ENCODE data around the gene TMEM198.

Gene TMEM198

GRCh38 chr2:219572237-219573001 lies 28.6 kb downstream of the TMEM198 start, which contains the start of gene INHA:
INHA (plus strand) TSS chr2:219572310; CDS start chr2:219572375, 65 bp downstream.
- Histone ChIP-seq H3K27me3 (ENCODE audit: insufficient read depth, poor library complexity, severe bottlenecking) (no peaks in the 10 kb centered on the region), H3K27ac (ENCODE audit: poor library complexity, severe bottlenecking) (peak within 1 kb of the TSS; percentile 64), H3K36me3 (ENCODE audit: low read depth) (no peaks in the 10 kb centered on the region), H3K4me3 (ENCODE audit: severe bottlenecking) (peak within 1 kb of the TSS; percentile 83), H3K4me1 (ENCODE audit: insufficient read depth, poor library complexity, severe bottlenecking) (peaks cover 13% of the 10 kb centered on the region), H3K9me3 (ENCODE audit: severe bottlenecking) (no peaks in the 10 kb centered on the region)
- no peak for TF ChIP-seq CTCF (IDR thresholded peaks at IDR 0.05; ENCODE audit: poor library complexity, severe bottlenecking)
- DNase-seq (ENCODE audit: low spot score) (no peak), ATAC-seq (ENCODE audit: low read depth) (no peak)

- Histone ChIP-seq H3K4me3 (ENCODE audit: severe bottlenecking) (no peak overlapping the region), H3K27ac (ENCODE audit: poor library complexity, severe bottlenecking) (no peak overlapping the region), H3K4me1 (ENCODE audit: insufficient read depth, poor library complexity, severe bottlenecking) (peaks cover 13% of the 10 kb centered on the region), H3K9me3 (ENCODE audit: severe bottlenecking) (no peaks in the 10 kb centered on the region), H3K27me3 (ENCODE audit: insufficient read depth, poor library complexity, severe bottlenecking) (no peaks in the 10 kb centered on the region), H3K36me3 (ENCODE audit: low read depth) (no peaks in the 10 kb centered on the region)
- TF ChIP-seq CTCF (IDR thresholded peaks at IDR 0.05; ENCODE audit: poor library complexity, severe bottlenecking), result no peak
- DNase-seq (ENCODE audit: low spot score), result no peak
- no peak for ATAC-seq (ENCODE audit: low read depth)
Observed at GRCh38 chr2:219573166-219573565, 29.3 kb downstream of the TMEM198 start.

- H3K4me1 ChIP-seq (ENCODE audit: insufficient read depth, poor library complexity, severe bottlenecking), result peaks cover 7% of the 10 kb centered on the region
- no peaks in the 10 kb centered on the region for H3K36me3 ChIP-seq (ENCODE audit: low read depth)
- no peaks in the 10 kb centered on the region for H3K9me3 ChIP-seq (ENCODE audit: severe bottlenecking)
- no peak for DNase-seq (ENCODE audit: low spot score)
- no peak overlapping the region for H3K27ac ChIP-seq (ENCODE audit: poor library complexity, severe bottlenecking)
- no peaks in the 10 kb centered on the region for H3K27me3 ChIP-seq (ENCODE audit: insufficient read depth, poor library complexity, severe bottlenecking)
- H3K4me3 ChIP-seq (ENCODE audit: severe bottlenecking), result no peak overlapping the region
- TF ChIP-seq CTCF (IDR thresholded peaks at IDR 0.05; ENCODE audit: poor library complexity, severe bottlenecking), result no peak
- no peak for ATAC-seq (ENCODE audit: low read depth)
Observed at GRCh38 chr2:219574484-219575311, 30.9 kb downstream of the TMEM198 start.

GRCh38 chr2:219575566-219576504 lies 32.0 kb downstream of the TMEM198 start:
- Histone ChIP-seq H3K4me3 (ENCODE audit: severe bottlenecking) (no peak overlapping the region), H3K36me3 (ENCODE audit: low read depth) (no peaks in the 10 kb centered on the region), H3K27ac (ENCODE audit: poor library complexity, severe bottlenecking) (no peak overlapping the region), H3K4me1 (ENCODE audit: insufficient read depth, poor library complexity, severe bottlenecking) (peaks cover 3% of the 10 kb centered on the region), H3K27me3 (ENCODE audit: insufficient read depth, poor library complexity, severe bottlenecking) (no peaks in the 10 kb centered on the region), H3K9me3 (ENCODE audit: severe bottlenecking) (no peaks in the 10 kb centered on the region)
- DNase-seq (ENCODE audit: low spot score) (no peak), ATAC-seq (ENCODE audit: low read depth) (no peak)
- no peak for TF ChIP-seq CTCF (IDR thresholded peaks at IDR 0.05; ENCODE audit: poor library complexity, severe bottlenecking)
